SK-N-SH treated with all-trans-retinoic acid at 6 μM for 48 hours (cell line): ENCODE measurements around the gene ASB3.

ENCODE experiments used
- ATAC-seq: fragments of 200-7000 bp; cut with Tn5 transposase; 3 replicates; pipeline ENCODE4 v1.9.1; 2020; ENCODE audit warnings: mild to moderate bottlenecking, moderate library complexity
- ARNTL ChIP-seq: fragments of 450-650 bp; formaldehyde crosslinking; IDR thresholded peaks from 2 replicates; pipeline ENCODE4 v1.5.0; 2020; ENCODE audit warnings: low read depth, mild to moderate bottlenecking, moderate library complexity, borderline replicate concordance
- BACH2 ChIP-seq: fragments of 250-450 bp; sonication (Bioruptor Pico); IDR thresholded peaks from 2 replicates; pipeline ENCODE4 v1.9.0; 2021; ENCODE audit warnings: mild to moderate bottlenecking, borderline replicate concordance
- CREB5 ChIP-seq: fragments of 250-450 bp; sonication (Bioruptor Pico); IDR thresholded peaks from 2 replicates; pipeline ENCODE4 v1.5.1; 2020; ENCODE audit warnings: low read depth, mild to moderate bottlenecking, moderate library complexity
- CSDC2 ChIP-seq: fragments of 250-450 bp; sonication (Bioruptor Pico); IDR thresholded peaks from 2 replicates; pipeline ENCODE4 v1.5.0; 2020; ENCODE audit warnings: mild to moderate bottlenecking, moderate library complexity
- ESRRG ChIP-seq: fragments of 250-450 bp; sonication (Bioruptor Pico); IDR thresholded peaks from 2 replicates; pipeline ENCODE4 v1.6.1; 2021; ENCODE audit warnings: mild to moderate bottlenecking
- GLIS3 ChIP-seq: fragments of 250-450 bp; sonication (Bioruptor Pico); IDR thresholded peaks from 2 replicates; pipeline ENCODE4 v1.5.0; 2020; ENCODE audit warnings: mild to moderate bottlenecking, moderate library complexity
- ISL1 ChIP-seq: fragments of 250-450 bp; sonication (Bioruptor Pico); IDR thresholded peaks from 2 replicates; pipeline ENCODE4 v2.1.2; 2022; ENCODE audit warnings: mild to moderate bottlenecking, moderate library complexity
- OSR1 ChIP-seq: fragments of 250-450 bp; sonication (Bioruptor Pico); IDR thresholded peaks from 2 replicates; pipeline ENCODE4 v1.8.0; 2022; ENCODE audit warnings: moderate library complexity, mild to moderate bottlenecking, inconsistent platforms
- POU6F1 ChIP-seq: fragments of 250-450 bp; sonication (Bioruptor Pico); IDR thresholded peaks from 2 replicates; pipeline ENCODE4 v1.8.0; 2021; ENCODE audit warnings: low read depth, mild to moderate bottlenecking, moderate library complexity, borderline replicate concordance
- PPARA ChIP-seq: fragments of 250-450 bp; sonication (Bioruptor Pico); IDR thresholded peaks from 2 replicates; pipeline ENCODE4 v1.5.0; 2020; ENCODE audit warnings: mild to moderate bottlenecking, borderline replicate concordance
- RARB ChIP-seq: fragments of 250-450 bp; sonication (Bioruptor Pico); IDR thresholded peaks from 2 replicates; pipeline ENCODE4 v1.8.0; 2021; ENCODE audit warnings: mild to moderate bottlenecking, moderate library complexity
- SNAI2 ChIP-seq: fragments of 250-450 bp; sonication (Bioruptor Pico); IDR thresholded peaks from 2 replicates; pipeline ENCODE4 v1.5.0; 2020; ENCODE audit warnings: mild to moderate bottlenecking, moderate library complexity
- TCF4 ChIP-seq: fragments of 250-450 bp; sonication (Bioruptor Pico); IDR thresholded peaks from 2 replicates; pipeline ENCODE4 v1.8.0; 2021; ENCODE audit warnings: mild to moderate bottlenecking, moderate library complexity, borderline replicate concordance
- TOX ChIP-seq: fragments of 250-450 bp; sonication (Bioruptor Pico); IDR thresholded peaks from 2 replicates; pipeline ENCODE4 v1.8.0; 2021; ENCODE audit warnings: mild to moderate bottlenecking, moderate library complexity, borderline replicate concordance
- TSHZ2 ChIP-seq: fragments of 250-450 bp; sonication (Bioruptor Pico); IDR thresholded peaks from 2 replicates; pipeline ENCODE4 v1.5.0; 2020; ENCODE audit warnings: mild to moderate bottlenecking, moderate library complexity
- ZC3H10 ChIP-seq: fragments of 250-450 bp; sonication (Bioruptor Pico); IDR thresholded peaks from 2 replicates; pipeline ENCODE4 v1.5.1; 2021; ENCODE audit warnings: mild to moderate bottlenecking, moderate library complexity
- ZFP3 ChIP-seq: fragments of 250-450 bp; sonication (Bioruptor Pico); IDR thresholded peaks from 2 replicates; pipeline ENCODE4 v1.5.0; 2020; ENCODE audit warnings: mild to moderate bottlenecking, moderate library complexity
- ZNF565 ChIP-seq: fragments of 450-650 bp; formaldehyde crosslinking; conservative IDR thresholded peaks from 2 replicates; pipeline ENCODE4 v1.5.0; 2020; ENCODE audit warnings: low read depth, mild to moderate bottlenecking, moderate library complexity
- ZNF8 ChIP-seq: fragments of 450-650 bp; formaldehyde crosslinking; IDR thresholded peaks from 2 replicates; pipeline ENCODE4 v1.5.0; 2020; ENCODE audit warnings: mild to moderate bottlenecking, moderate library complexity
- TF ChIP-seq, protein P1 (sequence below): fragments of 250-450 bp; sonication (Bioruptor Pico); IDR thresholded peaks from 2 replicates; pipeline ENCODE4 v1.5.1; 2021; ENCODE audit warnings: mild to moderate bottlenecking, moderate library complexity

The ASB3 gene

DNA sequence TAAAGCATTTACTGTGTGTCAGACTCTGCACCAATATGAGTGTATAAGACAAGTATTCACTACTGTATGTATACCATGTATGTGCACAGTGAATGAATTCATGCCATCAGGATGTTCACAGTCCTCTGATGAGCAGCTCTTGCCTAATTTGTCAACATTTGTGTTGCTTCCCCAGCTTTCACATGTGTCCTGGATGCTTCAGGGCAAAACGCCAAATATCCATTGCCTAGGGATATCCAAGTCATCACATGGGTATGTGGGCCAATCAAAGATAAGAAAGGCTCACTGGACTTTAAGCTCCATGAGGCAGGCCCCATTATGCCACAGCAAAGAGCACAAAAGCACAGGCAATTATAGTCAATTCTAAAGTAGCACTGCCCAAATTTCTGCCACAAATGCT lies 153.3 kb downstream of the ASB3 start (continued):
- TF ChIP-seq, protein P1, sequence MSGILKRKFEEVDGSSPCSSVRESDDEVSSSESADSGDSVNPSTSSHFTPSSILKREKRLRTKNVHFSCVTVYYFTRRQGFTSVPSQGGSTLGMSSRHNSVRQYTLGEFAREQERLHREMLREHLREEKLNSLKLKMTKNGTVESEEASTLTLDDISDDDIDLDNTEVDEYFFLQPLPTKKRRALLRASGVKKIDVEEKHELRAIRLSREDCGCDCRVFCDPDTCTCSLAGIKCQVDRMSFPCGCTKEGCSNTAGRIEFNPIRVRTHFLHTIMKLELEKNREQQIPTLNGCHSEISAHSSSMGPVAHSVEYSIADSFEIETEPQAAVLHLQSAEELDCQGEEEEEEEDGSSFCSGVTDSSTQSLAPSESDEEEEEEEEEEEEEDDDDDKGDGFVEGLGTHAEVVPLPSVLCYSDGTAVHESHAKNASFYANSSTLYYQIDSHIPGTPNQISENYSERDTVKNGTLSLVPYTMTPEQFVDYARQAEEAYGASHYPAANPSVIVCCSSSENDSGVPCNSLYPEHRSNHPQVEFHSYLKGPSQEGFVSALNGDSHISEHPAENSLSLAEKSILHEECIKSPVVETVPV (CRISPR knock-in tag): no peak

- no peak for ATAC-seq
- TF ChIP-seq ZNF8 (CRISPR knock-in tag): no peak
Observed at GRCh38 chr2:53632714-53633113, 154.0 kb downstream of the ASB3 start.

- no peak for ATAC-seq
- no peak for TF ChIP-seq CREB5
- TF ChIP-seq PPARA (CRISPR knock-in tag): no peak
- TF ChIP-seq ZNF8 (CRISPR knock-in tag): no peak
- TF ChIP-seq POU6F1 (CRISPR knock-in tag): no peak
- no peak for TF ChIP-seq ESRRG
- no peak for TF ChIP-seq TCF4 (CRISPR knock-in tag)
- no peak for TF ChIP-seq ARNTL (CRISPR knock-in tag)
Observed at GRCh38 chr2:53632126-53632460, 154.7 kb downstream of the ASB3 start.

DNA sequence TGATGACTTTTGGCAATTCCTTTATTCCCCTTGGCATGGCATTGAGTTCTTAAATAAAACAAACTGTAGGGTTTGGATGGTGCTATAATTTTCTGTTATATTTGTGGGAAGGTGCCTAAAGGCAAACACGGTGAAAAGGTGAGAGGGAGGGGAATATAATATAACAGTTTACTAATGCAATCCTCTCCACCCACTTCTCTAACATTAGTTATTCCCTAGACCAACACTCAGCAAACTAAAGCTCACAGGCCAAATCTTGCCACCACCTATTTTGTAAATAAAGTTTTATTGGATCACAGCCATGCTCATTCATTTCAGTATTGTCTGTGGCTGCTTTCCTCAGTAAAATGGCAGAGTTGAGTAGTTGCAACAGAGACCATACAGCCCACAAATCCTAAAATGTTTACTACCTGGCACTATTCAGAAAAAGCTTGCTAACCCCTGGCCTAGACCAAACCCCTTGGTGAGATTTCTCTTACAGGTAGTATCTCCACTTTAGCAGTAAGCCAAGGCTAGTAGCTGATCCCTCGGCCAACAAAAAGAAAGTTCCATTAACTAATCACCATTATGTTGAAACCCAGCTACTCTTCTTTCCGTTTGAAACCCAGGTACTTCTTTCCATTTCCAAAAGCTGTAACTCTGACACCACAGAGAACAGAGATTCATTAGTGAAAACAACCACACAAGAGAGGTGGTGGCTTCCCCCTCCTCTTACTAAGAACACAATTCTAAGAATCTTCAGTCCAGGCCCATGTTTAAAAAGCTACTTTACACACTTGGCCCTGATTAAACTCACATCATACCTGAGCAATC lies 155.2 kb downstream of the ASB3 start:
- TF ChIP-seq ZFP3 (CRISPR knock-in tag): no peak
- TF ChIP-seq BACH2 (CRISPR knock-in tag): no peak
- no peak for TF ChIP-seq TCF4 (CRISPR knock-in tag)
- no peak for TF ChIP-seq TSHZ2 (CRISPR knock-in tag)
- TF ChIP-seq RARB (CRISPR knock-in tag): no peak
- no peak for TF ChIP-seq ESRRG
- no peak for TF ChIP-seq PPARA (CRISPR knock-in tag)
- no peak for TF ChIP-seq OSR1 (CRISPR knock-in tag)
- TF ChIP-seq GLIS3 (CRISPR knock-in tag): no peak
- no peak for TF ChIP-seq CSDC2 (CRISPR knock-in tag)
- no peak for TF ChIP-seq ZNF8 (CRISPR knock-in tag)
- TF ChIP-seq, protein P1 (CRISPR knock-in tag): no peak
- TF ChIP-seq ZNF565 (CRISPR knock-in tag): no peak
- no peak for TF ChIP-seq ISL1 (CRISPR knock-in tag)
- no peak for TF ChIP-seq TOX
- TF ChIP-seq SNAI2 (CRISPR knock-in tag): no peak
- TF ChIP-seq ZC3H10: no peak
- ATAC-seq: no peak
